Mucosa of gallbladder (tissue), 1 donor: ENCODE data around the gene SGCD. TPM values are rescaled to one million over a fixed set of nuclear protein-coding genes. Genes with fewer than 3 reads are reported as not detected.

Experiments used
- DNase-seq: peaks from one replicate; pipeline ENCODE4 v3.0.0-alpha.2; 2020; ENCODE audit warnings: low spot score
- total RNA-seq: library from RNA; stranded (reverse); gene quantifications from one replicate; pipeline ENCODE4 v1.2.1, GENCODE V29; 2021
- donor health status: DM: no; HTN: no; CAD: no.

SGCD gene
- total RNA-seq, 1 donor from 2014 or later, result 10.6 TPM

DNA sequence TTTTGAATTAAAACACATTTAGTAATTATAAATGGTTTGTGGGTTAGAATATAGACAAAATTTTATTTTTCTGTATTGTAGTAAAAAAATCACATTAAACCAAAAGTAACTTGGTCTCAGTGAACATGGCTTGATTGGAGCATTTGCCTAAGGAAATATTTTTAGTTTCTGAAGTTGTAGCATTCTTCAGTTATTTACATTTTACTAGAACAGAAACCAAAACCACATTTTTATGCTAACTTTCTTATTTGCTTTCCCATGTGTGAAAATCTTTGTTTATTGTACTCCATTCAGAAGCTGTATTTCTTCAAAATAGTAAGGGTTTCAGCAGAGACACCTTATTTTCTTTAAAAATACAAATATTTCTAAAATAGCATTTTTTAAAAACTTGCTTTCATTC, 129.9 kb downstream of the SGCD start:
- DNase-seq, result no peak

DNA sequence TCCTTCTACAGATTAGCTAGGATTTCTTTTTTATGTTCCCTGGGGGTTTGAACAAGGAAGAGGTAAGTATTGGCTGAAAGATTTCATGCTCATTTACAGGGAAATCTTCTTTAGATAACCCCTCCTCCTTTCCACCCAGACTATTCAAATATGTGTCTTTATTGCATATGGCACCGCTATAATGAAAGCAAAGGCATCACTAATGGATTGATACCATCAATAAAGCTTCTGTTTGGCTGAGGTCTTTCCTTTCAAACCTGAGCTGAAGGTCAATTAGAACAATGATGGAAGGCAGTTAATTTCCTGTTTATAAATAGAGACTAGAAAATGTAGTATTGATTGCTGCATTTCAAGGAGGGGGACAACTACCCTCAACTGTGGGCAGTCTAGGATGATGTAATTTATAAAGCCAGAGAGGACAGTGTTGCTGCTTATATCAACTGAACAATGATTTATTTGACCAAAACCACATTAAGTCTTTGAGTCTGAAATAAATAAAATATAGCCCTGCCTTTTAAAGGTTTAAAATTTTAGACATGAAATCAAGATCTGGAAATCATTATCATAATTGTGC, 132.9 kb downstream of the SGCD start:
- DNase-seq, result no peak

DNA sequence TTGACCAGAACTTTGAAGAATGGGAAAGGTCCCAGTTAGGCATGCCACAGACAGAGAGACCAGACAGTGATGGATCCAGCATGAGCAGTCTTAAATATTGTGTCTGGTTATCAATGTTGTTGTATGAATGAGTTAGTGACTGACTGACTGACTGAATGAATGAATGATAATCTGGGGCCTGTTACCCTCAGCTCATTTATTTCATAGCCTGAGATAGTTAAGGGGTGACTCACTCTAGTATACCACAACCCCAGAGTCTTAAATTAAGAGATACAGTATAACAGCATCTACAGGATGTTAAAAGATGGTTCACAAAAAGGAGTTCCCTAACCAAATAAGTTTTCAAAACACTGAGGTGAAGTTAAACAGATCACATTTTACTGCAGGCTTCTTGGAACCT, 133.5 kb downstream of the SGCD start:
- DNase-seq, result no peak

DNA sequence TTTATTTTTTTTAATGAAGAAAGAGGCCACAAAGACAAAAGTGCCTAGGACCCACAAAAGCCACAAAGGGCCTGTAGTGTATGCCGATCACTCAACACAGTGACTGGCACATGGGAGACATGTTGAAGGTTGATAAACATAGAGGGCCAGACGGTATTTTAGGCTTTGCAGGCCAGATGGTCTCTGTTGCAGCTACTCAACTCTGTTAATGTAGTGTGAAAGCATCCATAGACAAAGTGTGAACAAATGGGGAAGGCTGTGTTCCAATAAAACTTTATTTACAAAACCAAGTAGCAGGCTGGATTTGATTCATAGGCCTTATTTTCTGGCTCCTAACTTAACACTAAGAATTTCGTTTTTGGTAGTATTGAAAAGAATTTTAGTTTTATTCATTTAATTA, 139.9 kb downstream of the SGCD start:
- no peak for DNase-seq

DNA sequence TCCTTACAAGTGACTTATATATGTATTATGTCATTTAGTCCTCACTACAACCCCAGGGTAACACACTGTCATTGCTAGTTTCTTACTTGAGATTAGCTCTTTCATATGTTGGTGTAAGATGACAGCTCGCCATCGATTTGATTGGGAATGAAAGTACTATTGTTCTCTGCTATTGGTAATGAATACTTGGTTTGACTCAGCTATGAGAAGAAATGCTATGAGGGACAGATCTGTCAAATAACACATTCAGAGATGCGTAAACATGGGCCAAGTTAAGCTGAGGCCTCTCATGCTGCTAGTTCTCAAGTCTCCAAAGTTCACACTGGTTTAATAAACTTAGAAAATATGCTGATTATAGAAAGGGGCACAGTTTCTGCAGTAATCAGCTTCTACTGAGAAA, 142.7 kb downstream of the SGCD start:
- DNase-seq, result no peak

DNA sequence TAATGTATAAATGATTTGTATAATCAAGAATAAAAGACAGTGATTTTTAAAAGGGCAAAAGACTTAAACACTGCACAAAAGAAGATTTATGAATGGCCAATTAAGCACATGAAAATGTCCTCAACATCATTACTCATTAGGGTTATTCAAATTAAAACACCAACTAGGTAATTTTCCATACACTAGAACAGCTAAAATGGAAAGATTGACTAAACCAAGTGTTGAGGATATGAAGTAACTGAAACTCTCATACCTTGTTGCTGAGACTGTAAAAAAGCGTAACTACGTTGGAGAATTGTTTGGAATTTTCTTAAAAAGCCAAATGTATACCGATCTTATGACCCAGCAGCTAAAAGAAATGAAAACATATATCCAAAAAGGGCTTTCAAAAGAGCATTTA, 144.9 kb downstream of the SGCD start:
- DNase-seq, result no peak

DNA sequence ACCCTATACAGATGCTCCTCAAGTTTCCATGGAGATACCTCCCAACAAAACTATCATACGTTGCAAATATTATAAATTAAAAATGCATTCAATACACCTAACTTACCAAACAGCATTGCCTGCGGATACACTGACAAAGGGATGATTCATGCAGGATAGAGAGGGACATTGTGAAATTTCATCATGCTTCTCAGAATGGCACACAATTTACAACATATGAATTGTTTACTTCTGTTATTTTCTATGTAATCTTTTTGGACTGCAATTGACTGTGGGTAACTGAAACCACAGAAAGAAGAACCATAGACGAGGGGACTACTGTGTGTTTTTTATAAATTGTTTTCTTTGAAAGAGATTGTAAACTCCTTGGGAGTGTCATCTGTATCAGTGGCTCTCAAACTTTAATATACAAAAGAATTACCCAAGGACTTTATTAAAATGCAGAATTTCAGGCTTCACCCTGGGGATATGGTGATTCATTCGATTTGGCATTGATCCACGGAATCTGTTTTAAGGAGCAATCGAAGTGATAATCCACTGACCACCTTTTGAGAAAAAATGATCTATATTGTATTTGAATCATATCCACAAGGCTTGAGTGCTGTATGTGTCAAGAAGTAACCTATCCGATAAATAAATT, 146.4 kb downstream of the SGCD start:
- no peak for DNase-seq

DNA sequence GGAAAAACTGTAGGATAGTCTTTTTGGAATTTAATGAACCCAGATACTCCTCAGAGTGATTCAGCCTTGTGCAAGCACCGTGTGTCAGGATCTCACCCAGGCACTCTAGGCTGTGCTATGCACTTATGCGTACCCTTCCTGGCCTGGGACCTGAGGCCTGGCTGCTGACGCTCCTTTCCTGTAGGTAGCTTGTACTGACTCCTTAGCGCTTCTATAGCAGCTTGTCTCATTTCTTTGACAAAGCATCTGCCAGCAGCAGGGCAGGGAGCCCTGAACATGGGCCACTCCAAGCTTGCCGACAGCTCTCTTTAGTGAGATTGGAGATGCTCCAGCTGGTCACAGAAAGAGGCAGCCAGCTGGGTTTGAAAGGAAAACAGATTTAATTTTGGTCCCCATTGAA, 147.3 kb downstream of the SGCD start:
- no peak for DNase-seq

DNA sequence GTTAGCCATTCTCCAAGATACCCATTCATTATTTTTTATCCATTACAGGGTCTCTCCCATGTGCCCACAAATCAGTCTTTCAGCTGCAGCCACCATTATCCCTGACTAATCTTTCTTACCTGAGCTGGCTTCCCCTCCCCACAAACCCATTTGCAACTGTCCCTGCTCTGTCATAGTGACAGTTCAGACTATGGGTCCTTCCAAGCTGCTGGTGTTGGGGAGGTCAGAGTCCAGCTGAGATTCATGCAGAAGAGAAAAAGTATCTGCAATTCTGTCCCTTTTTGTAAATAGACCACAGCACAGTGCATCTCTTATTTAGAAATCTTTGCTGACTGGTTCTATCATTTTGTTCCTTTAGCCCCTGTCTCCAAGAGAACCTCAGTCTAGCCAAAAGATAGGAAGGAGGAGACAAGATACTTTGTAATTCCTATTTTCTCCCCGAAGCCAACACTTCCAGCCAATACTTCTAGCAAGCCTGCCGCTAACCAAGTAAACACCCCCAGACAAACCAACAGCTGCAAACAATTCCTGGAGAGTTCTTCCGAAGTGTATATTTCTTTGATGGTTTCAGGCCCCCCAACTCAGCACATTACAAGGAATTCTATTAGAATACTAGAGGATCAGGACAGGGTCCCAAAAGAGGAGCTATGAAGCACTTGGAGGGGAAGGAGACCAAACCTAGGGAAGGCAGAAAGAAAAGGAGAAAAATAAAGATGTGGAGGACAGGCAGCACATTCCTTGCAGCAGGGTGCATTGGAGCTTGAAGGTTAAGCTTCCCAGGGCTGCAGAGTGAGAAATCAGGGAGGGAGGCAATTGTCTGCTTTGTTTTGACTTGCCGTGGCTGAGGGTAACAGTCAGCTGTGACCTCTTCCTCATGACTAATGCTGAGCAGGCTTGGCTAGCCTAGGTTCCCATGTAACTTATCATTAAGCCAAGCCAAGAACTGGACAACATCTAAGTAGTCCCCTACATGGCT, 148.5 kb downstream of the SGCD start:
- DNase-seq, result peak; percentile 73

DNA sequence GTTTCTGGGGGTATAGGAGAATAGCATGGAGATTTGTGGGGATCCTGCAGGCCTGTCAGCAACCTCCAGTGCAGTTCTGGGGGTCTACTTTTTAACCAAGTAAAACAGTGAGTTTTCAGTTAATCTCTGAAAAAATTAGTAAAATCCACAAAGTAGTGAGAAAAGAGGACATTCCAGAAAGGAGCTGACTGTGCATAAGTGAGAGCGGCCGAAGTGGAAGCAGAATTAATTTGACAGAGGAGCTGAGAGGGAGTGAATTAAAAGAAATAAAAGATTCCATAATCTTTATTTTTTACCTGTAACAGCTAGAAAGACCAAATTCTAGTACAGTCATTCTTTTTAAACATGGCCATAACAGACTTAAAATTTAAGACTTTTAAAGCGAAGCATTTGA, 149.2 kb downstream of the SGCD start:
- DNase-seq, result no peak

DNA sequence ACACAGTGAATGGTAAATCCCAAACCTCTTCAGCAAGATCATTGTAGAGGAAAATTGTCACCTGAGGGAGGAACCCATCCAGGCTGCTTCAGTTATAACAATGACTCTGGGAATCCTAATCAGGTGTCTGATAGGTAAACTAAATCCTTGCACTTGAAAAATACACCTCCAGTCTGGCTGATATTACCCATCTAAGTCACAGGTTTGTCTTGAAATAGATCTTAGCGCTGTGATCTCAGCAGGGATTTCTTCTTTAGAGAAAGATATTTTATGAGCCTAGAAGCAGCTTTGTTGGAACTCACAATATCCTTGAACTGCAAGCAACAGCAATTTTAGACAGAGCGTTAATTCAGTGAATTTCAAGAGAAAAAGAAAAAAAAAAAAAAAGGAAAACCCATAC, 149.7 kb downstream of the SGCD start:
- no peak for DNase-seq

DNA sequence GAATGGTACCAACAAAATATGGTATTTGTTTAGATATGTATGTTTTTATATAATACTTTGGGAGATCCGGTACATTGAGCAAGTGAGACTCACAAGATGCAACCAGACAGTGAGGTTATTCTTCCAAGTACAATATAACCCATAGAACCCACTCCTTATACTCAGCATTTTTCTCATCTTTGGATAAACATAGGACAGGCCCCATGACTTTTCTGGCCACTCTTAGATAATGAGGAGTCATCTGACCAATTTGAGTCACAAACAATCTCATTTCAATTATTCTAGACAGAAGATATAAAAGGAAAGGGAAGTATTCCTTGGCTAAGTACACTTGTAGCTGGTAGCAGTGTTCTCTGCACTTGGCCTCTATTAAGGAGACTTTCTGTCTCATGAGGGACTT, 150.2 kb downstream of the SGCD start:
- no peak for DNase-seq

DNA sequence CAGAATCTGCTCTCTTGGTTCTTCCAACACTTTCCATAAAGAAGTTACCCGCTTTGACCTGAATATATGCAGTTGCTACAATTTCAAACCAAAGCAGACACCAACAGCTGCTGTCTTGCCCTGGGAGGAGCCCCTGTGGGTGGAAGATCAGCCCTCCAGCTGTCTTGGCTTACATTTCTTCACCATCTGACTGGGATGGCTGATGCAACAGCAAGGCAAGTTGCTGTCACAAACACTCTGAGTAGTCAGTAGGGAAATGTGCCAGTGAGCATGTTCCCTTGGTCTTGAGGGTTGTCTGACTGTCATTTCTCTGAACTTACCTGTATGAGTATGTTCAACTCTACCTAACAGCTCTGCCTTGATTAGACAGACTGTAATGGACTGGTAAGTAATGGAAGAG, 152.9 kb downstream of the SGCD start:
- no peak for DNase-seq

DNA sequence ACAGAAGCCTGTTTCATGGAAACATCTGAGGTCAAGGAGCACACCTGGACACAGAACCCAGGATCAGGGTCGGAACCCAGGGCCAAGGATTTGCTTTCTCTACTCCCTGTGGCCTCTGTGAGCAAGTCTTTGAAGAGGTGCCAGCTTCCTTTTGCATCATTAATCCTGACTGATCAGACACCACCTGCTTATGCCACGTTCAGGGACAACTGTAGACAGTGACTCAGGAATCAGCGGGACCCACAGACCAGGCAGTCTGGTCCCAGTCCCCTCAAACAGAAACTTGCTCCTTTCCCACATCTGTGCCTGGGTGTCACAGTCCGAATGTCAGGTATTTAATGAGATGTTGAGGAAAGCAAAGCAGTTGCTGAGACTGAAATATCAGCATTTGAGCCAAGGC, 154.8 kb downstream of the SGCD start:
- peak; percentile 13 for DNase-seq

DNA sequence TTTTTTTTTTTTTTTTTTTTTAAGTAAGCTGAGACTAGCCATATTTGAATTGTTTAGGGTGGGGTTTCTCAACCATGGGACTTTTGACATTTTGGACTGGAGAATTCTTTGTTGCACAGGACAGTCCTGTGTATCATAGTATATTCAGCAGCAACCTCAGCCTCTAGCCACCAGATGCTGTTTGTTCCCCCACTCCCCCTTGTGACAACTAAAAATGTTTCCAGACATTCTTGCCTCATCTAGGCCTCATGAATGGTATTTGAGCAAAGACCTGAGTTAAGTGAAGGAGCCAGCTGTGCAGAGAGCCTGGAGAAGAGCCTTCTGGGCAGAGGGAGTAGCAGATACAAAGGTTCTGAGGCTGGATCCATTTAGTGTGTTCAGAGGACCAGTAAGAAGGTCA, 155.9 kb downstream of the SGCD start:
- no peak for DNase-seq

DNA sequence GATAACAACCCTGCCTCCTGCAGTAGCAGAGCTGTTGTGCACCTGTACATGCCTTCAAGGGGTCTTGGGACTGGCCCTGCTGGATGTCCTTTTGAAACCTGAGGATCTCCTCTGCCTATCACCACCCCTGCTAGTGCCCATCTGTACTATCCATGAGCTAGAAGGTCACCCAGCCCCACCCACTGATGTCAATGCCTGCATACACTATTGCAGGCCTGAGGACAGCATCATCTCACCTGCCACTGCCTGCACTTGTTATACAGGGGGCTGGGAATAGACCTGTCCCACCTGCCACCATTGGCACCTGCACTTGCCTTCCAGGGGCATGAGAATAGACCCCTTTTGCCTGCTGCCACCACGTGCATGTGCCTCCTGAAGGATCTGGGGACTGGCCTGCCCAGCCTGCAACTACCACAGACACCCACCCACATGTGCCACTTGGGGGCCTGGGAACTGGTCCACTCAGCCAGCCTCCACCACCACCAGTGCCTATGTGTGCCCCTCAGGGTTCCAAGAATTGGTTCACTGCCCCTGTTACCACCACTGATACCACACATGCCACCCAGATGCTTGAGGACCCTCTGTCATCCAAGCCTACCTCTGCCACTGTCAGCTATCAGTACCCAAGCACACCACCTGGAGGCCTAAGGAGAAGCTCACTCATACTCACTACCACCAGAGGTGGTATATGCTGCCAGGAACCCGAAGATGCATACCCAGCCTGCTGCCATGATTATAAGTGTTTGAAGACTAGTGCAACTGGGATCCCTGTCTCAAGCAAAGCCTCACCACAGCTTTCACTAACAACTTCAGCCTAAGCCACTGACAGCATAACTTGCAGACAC, 159.7 kb downstream of the SGCD start:
- no peak for DNase-seq

DNA sequence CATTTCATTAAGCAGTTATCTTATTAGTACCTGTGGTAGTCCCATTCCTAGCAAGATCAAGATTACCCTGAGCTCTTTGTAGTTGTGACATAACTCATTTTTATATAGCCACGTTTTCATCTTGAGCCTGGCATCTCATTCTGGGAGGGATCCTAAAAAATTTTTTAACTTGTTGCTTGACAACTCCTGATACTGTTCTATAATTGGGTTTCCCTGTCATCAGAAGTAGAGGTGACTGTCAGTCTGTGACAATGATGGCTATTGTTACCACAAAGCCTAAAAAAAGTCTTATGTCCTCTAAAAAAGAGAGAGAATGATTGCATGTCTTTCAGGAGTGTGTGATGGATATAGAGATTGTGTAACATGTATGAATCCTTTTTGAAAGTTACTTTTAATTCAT, 164.8 kb downstream of the SGCD start:
- no peak for DNase-seq

DNA sequence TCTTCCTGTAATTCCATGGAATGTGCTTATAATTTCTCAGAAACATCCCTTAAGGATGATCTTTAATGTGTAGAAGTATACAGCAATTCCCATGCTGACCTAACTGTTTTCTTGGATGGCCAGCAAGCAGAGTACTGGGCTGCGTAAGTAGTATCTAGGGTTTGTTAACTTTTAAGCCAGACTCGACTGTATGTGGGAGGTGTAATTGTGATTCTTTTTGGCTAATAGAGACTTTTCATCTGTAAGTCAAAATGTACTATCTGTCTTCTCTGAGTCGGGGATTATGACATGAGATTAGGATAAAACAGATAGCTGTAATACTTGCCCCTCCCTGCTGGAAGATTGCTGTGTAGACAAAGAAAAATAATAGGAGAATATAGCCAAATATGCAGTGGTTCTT, 169.3 kb downstream of the SGCD start:
- DNase-seq, result no peak

DNA sequence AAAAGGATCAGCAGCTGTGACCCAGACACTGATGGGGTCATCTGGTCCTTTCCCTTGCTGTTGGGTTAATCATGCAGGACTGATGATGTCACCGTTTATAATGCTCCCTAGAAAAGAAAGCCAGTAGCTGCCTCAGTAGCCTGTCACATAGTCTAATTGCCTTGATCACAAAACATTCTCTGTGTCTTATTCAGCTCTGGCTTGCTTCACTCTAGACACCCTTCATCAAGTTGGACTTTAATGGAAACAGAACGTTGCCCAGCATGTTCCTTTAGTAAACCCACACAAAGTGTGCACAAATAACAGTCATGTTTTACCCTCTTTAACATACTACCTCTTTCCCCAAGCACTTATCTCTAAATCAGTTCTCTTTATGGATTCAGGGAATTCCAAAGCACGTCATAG, 170.8 kb downstream of the SGCD start:
- DNase-seq, result no peak

DNA sequence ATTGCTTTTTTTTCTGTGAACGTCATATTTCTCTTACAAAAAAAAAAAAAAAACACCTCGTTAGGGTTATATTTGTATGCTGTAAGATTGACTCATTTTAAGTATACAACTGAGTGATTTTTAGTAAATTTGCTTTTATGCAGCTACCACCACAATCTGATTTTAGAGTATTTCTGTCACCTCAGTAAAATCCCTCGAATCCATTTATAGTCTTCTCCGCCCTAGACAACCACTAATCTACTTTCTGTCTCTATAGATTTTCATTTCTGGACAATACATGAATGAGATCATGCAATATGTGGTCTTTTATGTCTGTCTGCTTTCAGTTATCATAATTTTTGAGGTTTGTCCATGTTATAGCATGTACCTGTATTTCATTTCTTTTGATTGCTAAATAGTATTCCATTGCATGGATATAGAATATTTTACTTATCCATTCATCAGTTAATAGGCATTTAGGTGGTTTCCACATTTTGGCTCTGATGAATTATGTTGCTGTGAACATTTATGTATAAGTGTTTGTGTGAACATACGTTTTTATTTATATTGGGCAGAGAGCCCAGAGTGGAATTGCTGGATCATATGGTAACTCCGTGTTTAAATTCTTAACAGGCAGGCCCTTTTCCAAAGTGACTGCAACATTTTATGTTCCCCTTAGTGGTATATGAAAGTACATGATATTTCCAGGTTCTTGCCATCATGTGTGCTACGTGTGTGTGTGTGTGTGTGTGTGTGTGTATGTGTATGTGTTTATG, 171.4 kb downstream of the SGCD start:
- DNase-seq, result no peak

DNA sequence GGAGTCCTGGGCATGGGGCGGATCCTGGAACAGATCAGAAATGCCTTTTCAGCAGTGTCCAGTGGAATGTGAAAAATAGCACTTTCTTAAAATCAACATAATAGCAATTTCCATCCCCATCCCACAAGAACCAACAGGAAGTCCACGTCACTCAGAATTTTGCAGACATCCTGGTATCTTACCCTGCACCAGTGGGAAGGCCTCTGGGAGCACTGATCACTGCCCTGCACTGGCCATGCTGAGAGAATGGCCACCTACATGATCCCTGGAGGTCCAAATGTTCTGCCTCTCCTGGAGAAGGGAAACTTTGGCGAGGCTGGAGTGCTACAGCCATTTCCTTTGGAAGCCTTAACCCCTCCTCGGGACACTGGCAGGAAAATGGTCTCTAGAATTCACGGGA, 173.8 kb downstream of the SGCD start:
- DNase-seq, result no peak
